CD4-positive, alpha-beta memory T cell (primary cell): ENCODE measurements around the gene ANKRD33B. TPM values are rescaled to one million over a fixed set of nuclear protein-coding genes. Genes with fewer than 3 reads are reported as not detected.
A peak's percentile ranks its signal among the peaks of the same experiment; 100 is the strongest.

Source experiments
- CTCF ChIA-PET: fragments of 350-600 bp; sonication (Branson Sonifier 250); formaldehyde crosslinking; loops from one replicate; lab custom pipeline; 2021; ENCODE audit warnings: inconsistent platforms; ENCODE audit not compliant: partially characterized antibody; lab: Charles Lee
- POLR2A ChIA-PET: fragments of 350-600 bp; sonication (Branson Sonifier 250); formaldehyde crosslinking; loops from one replicate; lab custom pipeline; 2021; ENCODE audit not compliant: partially characterized antibody; lab: Charles Lee
- DNase-seq, 5 donors: peaks; one replicate each; pipeline versions ENCODE4 v3.0.0 to v3.0.0-alpha.2; 2020 to 2022; ENCODE audit warnings: mixed read lengths in 1 of 5
- H3K27ac ChIP-seq: one replicate; pipeline ENCODE4 v1.7.0; 2013; ENCODE audit warnings: low read depth, low read length
- H3K27me3 ChIP-seq: 2 replicates; pipeline ENCODE4 v1.7.0; 2013; ENCODE audit warnings: mild to moderate bottlenecking, low read length, moderate library complexity; ENCODE audit not compliant: insufficient read depth
- H3K36me3 ChIP-seq: 2 replicates; pipeline ENCODE4 v1.7.0; 2013; ENCODE audit warnings: mild to moderate bottlenecking, low read length, moderate library complexity; ENCODE audit not compliant: insufficient read depth
- H3K4me1 ChIP-seq: 2 replicates; pipeline ENCODE4 v1.7.0; 2013; ENCODE audit warnings: mild to moderate bottlenecking, low read length, moderate library complexity; ENCODE audit not compliant: insufficient read depth
- H3K4me3 ChIP-seq, 2 donors: one replicate each; pipeline ENCODE4 v1.7.0; 2013; ENCODE audit warnings: low read length in 2 of 2, mild to moderate bottlenecking in 1 of 2
- H3K9me3 ChIP-seq, 2 donors: one replicate each; pipeline ENCODE4 v1.7.0; 2013; ENCODE audit warnings: low read length in 2 of 2, control low read depth in 1 of 2; ENCODE audit not compliant: control insufficient read depth in 1 of 2
- H3K27ac Mint-ChIP-seq, 7 donors: one replicate each; pipeline ENCODE4 v1.8.0; 2020 to 2021; ENCODE audit warnings: mixed read lengths in 7 of 7, mild to moderate bottlenecking in 6 of 7, inconsistent platforms in 3 of 7, moderate library complexity in 3 of 7
- H3K27me3 Mint-ChIP-seq, 2 donors: one replicate each; pipeline ENCODE4 v1.8.0; 2020 to 2021; ENCODE audit warnings: mixed read lengths in 2 of 2
- H3K36me3 Mint-ChIP-seq, 2 donors: one replicate each; pipeline ENCODE4 v1.8.0; 2020 to 2021; ENCODE audit warnings: mixed read lengths in 2 of 2, inconsistent platforms in 1 of 2, mild to moderate bottlenecking in 1 of 2
- H3K4me1 Mint-ChIP-seq, 4 donors: one replicate each; pipeline ENCODE4 v1.8.0; 2020 to 2021; ENCODE audit warnings: mixed read lengths in 4 of 4, mild to moderate bottlenecking in 1 of 4
- H3K4me3 Mint-ChIP-seq, 8 donors: one replicate each; pipeline ENCODE4 v1.8.0; 2020 to 2021; ENCODE audit warnings: mixed read lengths in 8 of 8, mild to moderate bottlenecking in 7 of 8, moderate library complexity in 6 of 8, inconsistent platforms in 3 of 8
- H3K9me3 Mint-ChIP-seq, 8 donors: one replicate each; pipeline ENCODE4 v1.8.0; 2020 to 2021; ENCODE audit warnings: mixed read lengths in 8 of 8, mild to moderate bottlenecking in 5 of 8, inconsistent platforms in 3 of 8, moderate library complexity in 1 of 8
- intact Hi-C: fragments of 100-400 bp; cut with micrococcal nuclease; formaldehyde crosslinking; loops from one replicate; pipeline ENCODE4 v1.15.1; 2023
- polyA plus RNA-seq, 2 donors: library from polyadenylated mRNA; unstranded; fragments of 300-500 nt; fragmentation: Illumina TruSeq; gene quantifications; one replicate each; pipeline ENCODE4 v1.2.3, GENCODE V29; 2021
- total RNA-seq, 2 experiments: library from RNA; stranded (reverse); gene quantifications; one replicate each; pipeline ENCODE4 v1.2.3, GENCODE V29; 2021

ANKRD33B gene
- total and polyA plus RNA-seq, 4 experiments from 2014 or later = 0.05 to 2.3 (median 1.2) TPM

DNA sequence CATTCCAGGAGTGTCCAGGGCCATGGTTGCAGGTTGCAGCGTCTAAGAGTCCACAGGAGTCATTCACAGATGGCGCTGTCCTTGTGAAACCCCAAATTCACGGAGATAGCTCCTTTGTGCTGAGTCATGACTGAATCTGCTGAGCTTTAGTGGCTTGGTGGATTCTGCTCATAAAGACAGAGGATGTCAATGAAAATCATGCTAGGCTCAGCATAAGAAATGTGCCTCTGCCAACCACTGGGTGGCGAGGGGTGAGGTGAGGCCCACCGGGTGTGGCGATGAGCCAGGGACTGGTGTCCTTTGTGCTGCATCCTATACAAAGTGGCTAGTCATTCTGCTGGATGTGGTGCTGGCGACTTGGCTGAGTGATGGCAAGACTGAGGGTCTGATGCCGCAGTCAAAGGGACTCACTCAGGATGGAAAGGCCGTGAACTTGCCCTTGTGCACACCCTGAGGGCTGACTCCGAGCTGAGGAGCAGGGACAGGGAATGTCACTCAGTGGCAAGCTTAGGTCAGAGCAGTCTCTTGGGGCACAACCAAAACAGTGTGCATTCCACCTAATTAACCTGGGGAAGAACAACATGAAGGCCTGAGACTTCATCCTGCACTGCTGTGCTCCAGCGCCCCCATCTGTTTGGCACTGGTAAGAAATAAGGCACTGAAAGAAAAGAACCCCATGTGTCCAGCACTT is 125.7 kb downstream of the ANKRD33B start:
- Histone ChIP-seq H3K4me1 (no peaks in the 10 kb centered on the region), H3K36me3 (no peaks in the 10 kb centered on the region), H3K27ac (no peak overlapping the region), H3K9me3 (no peaks in the 10 kb centered on the region), H3K4me3 (no peak overlapping the region), H3K27me3 (no peaks in the 10 kb centered on the region)
- CTCF ChIA-PET = interaction anchor here (1.9 to 2.0 kb wide), 2 partner anchors 13 to 31 kb away, joined by 4 to 5 read pairs; no protein-coding TSS in a partner anchor
- H3K4me1 Mint-ChIP-seq = peaks cover 0 to 5% (median 2%) of the 10 kb centered on the region in 4 donors
- H3K4me3 Mint-ChIP-seq = no peak overlapping the region
- intact Hi-C loops = no loop called here
- no peaks in the 10 kb centered on the region for H3K27me3 Mint-ChIP-seq
- H3K9me3 Mint-ChIP-seq = no peaks in the 10 kb centered on the region
- POLR2A ChIA-PET = no interaction called here
- H3K27ac Mint-ChIP-seq = peak overlapping the region in 1 of 7 donors; percentile 44
- peaks cover 17 to 27% of the 10 kb centered on the region in 2 donors for H3K36me3 Mint-ChIP-seq
- DNase-seq = no peak

DNA sequence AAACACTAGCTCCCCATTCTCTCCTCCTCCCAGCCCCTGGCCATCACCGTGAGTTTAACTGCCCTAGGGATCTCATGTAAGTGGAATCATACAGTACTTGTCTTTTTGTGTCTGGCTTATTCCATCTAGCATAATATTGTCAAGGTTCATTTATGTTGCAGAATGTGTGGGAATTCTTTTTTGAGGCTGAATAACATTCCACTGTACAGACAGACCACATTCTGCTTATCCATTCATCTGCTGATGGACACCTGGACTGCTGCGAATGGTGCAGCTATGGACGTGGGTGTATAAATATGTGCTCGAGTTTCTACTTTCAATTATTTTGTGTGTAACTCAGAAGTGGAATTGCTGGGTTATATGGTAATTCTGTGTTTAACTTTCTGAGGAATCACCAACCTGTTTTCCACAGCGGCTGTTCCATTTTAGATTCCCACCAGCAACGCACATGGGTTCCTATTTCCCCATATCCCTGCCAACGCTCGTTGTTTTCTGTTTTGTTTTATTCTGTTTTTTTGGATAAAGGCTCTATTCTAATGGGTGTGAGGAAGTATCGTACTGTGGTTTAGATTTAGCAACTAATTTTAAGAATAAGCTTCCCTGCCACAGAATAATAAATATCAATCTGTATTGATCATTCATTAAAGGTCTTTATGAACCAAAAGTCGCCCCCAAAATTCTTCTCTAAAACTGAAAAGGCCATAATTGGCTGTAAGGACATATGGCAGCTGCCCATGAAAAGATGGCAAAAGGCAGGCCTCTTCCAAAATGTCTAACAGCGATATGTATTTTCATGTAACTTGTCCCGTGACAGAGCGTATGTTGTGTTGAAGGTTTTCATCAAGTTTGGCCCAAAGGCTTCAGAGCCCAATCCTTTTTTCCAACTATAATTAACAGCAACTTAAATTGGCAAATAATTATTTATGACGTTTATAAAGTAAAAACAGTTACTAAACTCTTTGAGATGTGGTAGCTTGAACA is 126.9 kb downstream of the ANKRD33B start:
- intact Hi-C loops = no loop called here
- Histone ChIP-seq H3K4me3 (no peak overlapping the region), H3K27me3 (no peaks in the 10 kb centered on the region), H3K27ac (no peak overlapping the region), H3K36me3 (no peaks in the 10 kb centered on the region), H3K4me1 (no peaks in the 10 kb centered on the region), H3K9me3 (no peaks in the 10 kb centered on the region)
- peaks cover 0 to 4% (median 2%) of the 10 kb centered on the region in 4 donors for H3K4me1 Mint-ChIP-seq
- DNase-seq = no peak
- H3K27me3 Mint-ChIP-seq = no peaks in the 10 kb centered on the region
- H3K36me3 Mint-ChIP-seq = peaks cover 17 to 18% of the 10 kb centered on the region in 2 donors
- CTCF ChIA-PET = interaction anchor here (1.9 to 2.0 kb wide), 2 partner anchors 12 to 32 kb away, joined by 4 to 5 read pairs; no protein-coding TSS in a partner anchor
- POLR2A ChIA-PET = no interaction called here
- H3K27ac Mint-ChIP-seq = peak overlapping the region in 1 of 7 donors; percentile 12
- no peak overlapping the region for H3K4me3 Mint-ChIP-seq
- H3K9me3 Mint-ChIP-seq = no peaks in the 10 kb centered on the region

DNA sequence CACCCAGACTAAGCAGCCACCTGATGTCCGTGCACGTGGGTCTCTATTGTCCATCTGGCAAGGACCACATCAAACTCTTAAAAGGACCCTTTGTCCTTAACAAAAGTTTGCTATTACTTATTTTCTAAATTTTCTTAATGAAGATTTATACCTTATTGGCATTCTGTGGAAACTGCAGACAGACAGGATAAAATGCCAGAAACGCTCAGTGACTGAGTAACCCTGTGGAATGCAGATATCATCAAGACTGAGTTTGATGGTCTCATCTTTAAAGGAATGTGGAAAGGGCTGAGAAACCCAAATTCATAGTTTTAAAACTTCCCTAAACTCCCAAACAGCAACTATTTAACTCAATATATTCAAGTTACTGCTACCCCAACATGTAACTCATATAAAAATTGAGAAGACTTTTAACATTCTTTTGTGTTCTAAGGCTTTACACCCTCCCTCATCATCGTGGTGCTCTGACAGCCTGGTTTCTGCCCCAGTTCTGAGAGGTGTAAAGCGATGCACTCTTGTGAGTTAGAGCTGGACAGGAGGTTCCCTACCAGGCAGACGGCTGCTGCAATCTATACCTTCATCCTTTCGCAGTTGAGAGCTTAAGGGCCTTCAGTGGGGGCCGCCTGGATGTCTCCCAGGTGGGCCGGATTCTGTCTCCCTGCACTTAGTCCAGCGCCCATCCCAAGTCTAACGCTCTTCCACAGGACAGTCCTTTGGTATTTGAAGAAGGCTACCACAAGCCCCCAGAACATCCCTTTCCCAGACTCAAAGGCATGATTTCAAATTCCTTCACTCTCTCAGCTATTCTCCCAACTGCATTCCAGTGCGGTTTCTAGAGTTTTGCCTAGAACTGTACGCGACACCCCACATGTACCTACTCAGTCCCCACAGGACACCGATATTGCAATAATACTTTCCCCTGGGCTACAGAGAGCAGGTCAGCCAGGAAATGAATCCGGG is 128.2 kb downstream of the ANKRD33B start:
- H3K4me3 ChIP-seq = no peak overlapping the region
- peak overlapping the region in 1 of 7 donors; percentile 51 for H3K27ac Mint-ChIP-seq
- H3K27me3 ChIP-seq = no peaks in the 10 kb centered on the region
- no peaks in the 10 kb centered on the region for H3K9me3 ChIP-seq
- H3K36me3 Mint-ChIP-seq = peaks cover 12% of the 10 kb centered on the region in 2 donors
- ChIA-PET POLR2A (no interaction called here), CTCF (no interaction called here)
- intact Hi-C loops = no loop called here
- no peak for DNase-seq
- no peak overlapping the region for H3K4me3 Mint-ChIP-seq
- H3K36me3 ChIP-seq = no peaks in the 10 kb centered on the region
- H3K27ac ChIP-seq = no peak overlapping the region
- no peaks in the 10 kb centered on the region for H3K4me1 ChIP-seq
- H3K9me3 Mint-ChIP-seq = no peaks in the 10 kb centered on the region
- H3K4me1 Mint-ChIP-seq = peaks cover 8 to 15% (median 10%) of the 10 kb centered on the region in 4 donors
- H3K27me3 Mint-ChIP-seq = no peaks in the 10 kb centered on the region

DNA sequence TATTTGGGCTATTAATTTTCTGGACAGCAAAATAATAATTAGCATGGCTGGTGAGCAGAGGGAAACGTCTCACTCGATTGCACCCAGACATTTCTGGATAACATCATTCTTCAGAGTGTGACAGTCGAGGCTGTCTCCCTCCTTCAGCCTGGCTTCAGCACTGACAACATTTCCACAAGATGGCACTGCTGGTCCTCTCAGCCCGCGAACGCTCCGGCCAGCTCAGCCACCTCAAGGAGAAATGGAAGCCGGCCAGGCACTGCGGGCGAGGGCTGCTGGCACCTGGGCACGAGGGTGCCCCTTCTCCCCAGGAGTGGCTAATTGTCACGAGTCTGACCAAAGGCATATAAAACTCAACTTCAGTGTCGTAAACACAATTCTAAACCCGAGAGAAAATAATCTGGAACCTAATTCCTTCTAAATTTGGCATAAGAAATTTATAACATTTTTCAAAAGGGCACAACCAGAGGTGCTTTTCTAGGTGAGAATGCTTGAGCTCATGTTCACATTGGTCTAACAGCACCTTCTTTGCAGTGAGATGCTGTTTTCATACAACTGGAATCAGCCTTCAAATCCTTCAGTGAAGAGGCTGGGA is 131.3 kb downstream of the ANKRD33B start:
- Mint-ChIP-seq H3K36me3 (peaks cover 3 to 7% of the 10 kb centered on the region in 2 donors), H3K9me3 (no peaks in the 10 kb centered on the region), H3K4me1 (peaks cover 14 to 26% (median 19%) of the 10 kb centered on the region in 4 donors), H3K27ac (no peak overlapping the region), H3K4me3 (no peak overlapping the region), H3K27me3 (no peaks in the 10 kb centered on the region)
- no peaks in the 10 kb centered on the region for H3K27me3 ChIP-seq
- ChIA-PET CTCF (interaction anchor here (1.9 kb wide), 1 partner anchor 8 kb away, joined by 9 read pairs; no protein-coding TSS in a partner anchor), POLR2A (no interaction called here)
- intact Hi-C loops = no loop called here
- H3K4me1 ChIP-seq = no peaks in the 10 kb centered on the region
- H3K4me3 ChIP-seq = no peak overlapping the region
- H3K9me3 ChIP-seq = no peaks in the 10 kb centered on the region
- DNase-seq = no peak
- H3K27ac ChIP-seq = no peak overlapping the region
- no peaks in the 10 kb centered on the region for H3K36me3 ChIP-seq

DNA sequence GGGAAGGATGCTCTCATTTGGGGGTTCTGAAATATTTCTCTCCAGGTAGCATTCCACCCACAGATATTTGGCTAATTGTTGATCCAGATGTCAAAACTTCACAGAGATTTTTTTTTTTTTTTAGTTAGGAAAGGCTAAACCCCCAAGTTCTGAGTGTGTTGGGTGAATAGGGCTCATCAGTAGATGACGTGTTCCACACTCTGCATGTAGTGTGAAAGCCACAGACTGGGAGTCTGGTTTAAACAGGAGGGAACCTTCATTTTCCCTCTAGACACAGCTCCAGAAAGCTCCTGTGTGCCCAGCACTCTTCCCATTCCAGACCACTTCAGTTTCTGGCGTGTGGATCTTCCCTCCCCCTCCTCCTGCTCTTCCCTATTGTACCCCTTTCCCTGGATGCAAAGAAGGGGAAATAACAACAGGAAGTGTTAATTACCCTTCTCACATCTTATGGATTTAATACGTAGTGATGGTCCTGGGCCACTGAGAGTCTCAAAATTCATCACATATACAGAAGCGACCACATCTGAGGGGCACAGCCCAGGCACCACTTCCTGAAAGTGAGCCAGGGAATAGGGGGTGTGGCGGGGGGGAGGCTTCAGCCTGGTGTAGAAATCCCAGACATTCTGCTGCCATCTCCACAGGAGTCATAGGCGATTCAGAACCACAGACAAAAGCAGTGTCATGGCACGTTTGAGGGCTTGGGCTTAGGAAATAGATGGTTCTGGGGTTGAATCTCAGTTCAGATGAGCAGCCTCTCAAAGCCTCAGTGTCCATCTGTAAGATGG is 132.1 kb downstream of the ANKRD33B start:
- no peaks in the 10 kb centered on the region for H3K36me3 ChIP-seq
- CTCF ChIA-PET = no interaction called here
- intact Hi-C loops = no loop called here

More for the DNA sequence above, 132.1 kb downstream of the ANKRD33B start:
- no peak overlapping the region for H3K4me3 Mint-ChIP-seq
- no peaks in the 10 kb centered on the region for H3K27me3 Mint-ChIP-seq
- no peaks in the 10 kb centered on the region for H3K27me3 ChIP-seq
- no peaks in the 10 kb centered on the region for H3K9me3 ChIP-seq
- no peak overlapping the region for H3K27ac ChIP-seq
- peaks cover 12 to 26% (median 21%) of the 10 kb centered on the region in 4 donors for H3K4me1 Mint-ChIP-seq
- no peaks in the 10 kb centered on the region for H3K9me3 Mint-ChIP-seq
- H3K36me3 Mint-ChIP-seq = peaks cover 0 to 6% of the 10 kb centered on the region in 2 donors
- H3K27ac Mint-ChIP-seq = peak overlapping the region in 3 of 7 donors; percentile 26 to 80 (median 69)
- POLR2A ChIA-PET = no interaction called here
- no peak overlapping the region for H3K4me3 ChIP-seq
- H3K4me1 ChIP-seq = no peaks in the 10 kb centered on the region
- DNase-seq = no peak
